Stimulated activated CD8-positive, alpha-beta memory T cell treated with anti-CD3 and anti-CD28 coated beads, Interleukin-4, amount 100 ng/mL, for 4 hours (primary cell): Measurements from ENCODE around the gene BRD7.

Source experiments
- DNase-seq, 2 donors: peaks; one replicate each; pipeline ENCODE4 v3.0.0-alpha.2; 2020; ENCODE audit warnings: low read depth in 2 of 2, low spot score in 1 of 2

Gene BRD7

DNA sequence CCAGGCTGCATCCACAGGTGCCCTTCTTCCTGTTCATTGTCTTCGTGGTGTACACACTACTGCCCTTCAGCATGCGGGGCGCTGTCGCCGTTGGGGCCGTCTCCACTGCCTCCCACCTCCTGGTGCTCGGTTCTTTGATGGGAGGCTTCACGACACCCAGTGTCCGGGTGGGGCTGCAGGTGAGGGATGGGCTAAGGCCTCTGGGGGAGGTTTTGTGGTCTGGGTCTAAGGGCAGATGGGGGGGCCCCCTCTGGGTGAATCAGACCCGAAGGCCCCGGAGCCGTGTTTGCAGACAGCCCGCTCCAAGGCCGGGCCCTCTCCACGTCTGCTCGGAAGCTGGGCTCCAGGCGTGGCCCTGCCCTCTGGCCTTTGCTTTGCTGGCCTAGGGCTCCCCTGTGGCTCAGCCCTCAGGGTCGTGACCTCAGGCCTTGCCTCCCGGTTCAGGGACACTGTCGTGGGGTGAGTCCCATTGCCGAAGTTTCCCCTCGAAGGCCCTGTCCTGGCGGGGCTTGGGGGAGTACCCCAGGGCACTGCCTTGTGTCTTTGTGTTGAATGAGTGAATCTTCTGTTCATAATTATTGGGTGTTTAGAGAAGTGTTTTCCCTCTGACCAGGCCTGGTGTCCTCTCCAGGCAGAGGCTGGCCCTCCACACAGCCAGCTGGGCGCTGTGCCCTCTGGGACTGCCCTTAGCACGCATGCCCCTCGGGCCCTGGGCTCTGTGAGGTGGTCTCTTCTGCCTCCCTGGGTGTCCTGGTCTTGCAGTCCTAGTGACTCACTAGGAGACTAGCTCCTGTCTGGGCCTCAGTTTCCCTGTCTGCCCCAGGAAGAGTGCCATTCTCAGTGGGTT is 76.8 kb downstream of the BRD7 start:
- DNase-seq: no peak

- no peak for DNase-seq
Measured at GRCh38 chr16:50290856-50291255, 77.9 kb downstream of the BRD7 start.

DNA sequence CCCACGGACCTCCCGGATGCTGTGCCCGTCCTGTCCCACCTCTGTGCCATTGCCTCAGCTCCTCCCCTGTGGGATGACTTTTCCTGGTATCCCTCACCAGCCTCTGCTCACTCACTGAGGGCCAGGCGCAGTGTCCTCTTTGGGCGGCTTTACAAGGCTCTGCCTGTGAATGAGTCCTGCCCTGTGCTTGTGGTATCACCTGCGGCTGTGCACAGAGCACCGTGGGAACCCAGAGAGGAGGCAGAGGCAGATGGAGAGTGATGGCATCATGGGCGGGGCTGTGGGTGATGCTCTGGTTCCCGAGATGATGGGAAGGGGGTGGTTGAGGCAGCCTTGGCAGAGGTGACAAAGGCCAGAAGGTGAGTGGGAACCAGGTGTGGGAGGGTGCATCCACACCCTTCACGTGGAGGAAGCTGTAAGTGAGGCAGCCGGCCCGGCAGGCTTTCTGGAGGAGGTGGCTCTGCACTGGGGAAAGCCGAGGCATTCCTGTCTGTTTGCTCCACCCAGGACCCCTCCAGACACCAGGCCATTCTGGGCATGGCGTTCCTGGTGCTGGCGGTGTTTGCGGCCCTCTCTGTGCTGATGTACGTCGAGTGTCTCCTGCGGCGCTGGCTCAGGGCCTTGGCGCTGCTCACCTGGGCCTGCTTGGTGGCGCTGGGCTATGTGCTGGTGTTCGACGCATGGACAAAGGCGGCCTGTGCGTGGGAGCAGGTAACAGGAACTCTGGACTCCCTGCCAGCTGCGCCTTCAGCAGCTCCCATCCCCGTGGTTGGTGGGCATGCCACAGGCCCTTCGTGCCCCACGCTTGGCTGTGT is 78.6 kb downstream of the BRD7 start:
- no peak for DNase-seq

- DNase-seq: no peak
Measured at GRCh38 chr16:50288920-50289319, 79.9 kb downstream of the BRD7 start.

- no peak for DNase-seq
Measured at GRCh38 chr16:50288026-50288425, 80.8 kb downstream of the BRD7 start.

DNA sequence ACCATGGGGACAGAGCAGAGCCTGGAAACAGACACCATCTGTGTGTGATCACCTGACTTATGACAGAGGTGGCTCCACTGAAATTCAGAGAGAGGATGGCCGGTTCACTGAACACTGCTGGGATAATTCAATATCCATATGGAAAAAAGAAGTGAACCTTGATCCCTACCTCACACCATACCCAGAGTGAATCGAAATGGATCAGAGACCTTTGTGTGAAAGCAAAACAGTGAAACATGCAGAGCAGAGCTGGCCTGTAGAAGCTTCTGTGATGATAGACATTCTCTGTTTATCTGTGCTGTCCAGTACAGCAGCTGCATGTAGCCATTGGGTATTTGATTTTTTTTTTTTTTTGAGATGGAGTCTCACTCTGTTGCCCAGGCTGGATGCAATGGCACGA is 82.1 kb downstream of the BRD7 start:
- no peak for DNase-seq

GRCh38 chr16:50285406-50286003 is 83.3 kb downstream of the BRD7 start:
- no peak for DNase-seq

- no peak for DNase-seq
Measured at GRCh38 chr16:50284131-50284911, 84.5 kb downstream of the BRD7 start.

GRCh38 chr16:50282955-50283631 is 85.7 kb downstream of the BRD7 start:
- no peak for DNase-seq

DNA sequence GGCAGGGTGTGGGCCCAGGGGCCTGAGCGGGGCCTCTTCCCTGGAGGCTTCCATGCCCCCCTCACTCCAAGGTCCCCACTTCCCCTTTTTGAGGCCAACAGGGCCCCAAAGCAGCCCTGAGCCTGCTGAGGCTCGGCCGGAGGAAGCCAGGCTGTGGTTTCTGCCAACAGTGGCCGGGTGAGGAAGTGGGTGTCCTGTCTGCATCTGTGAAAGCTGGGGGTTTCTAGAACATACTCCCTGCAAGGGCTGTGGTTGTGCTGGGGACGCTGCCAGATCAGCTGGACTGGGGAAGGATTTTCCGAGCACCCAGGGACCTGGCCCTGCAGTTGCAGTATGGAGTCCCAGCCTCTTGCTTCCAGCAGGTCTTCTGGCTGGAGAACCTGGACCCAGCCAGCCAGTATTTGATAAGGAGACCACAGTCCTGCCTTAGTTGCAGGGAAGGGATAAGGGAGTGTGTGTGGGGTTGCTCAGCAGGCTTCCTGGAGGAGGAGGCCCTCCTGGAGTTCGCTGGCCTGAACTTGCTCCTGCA is 86.7 kb downstream of the BRD7 start:
- DNase-seq: peak in 1 of 2 donors; percentile 43

DNA sequence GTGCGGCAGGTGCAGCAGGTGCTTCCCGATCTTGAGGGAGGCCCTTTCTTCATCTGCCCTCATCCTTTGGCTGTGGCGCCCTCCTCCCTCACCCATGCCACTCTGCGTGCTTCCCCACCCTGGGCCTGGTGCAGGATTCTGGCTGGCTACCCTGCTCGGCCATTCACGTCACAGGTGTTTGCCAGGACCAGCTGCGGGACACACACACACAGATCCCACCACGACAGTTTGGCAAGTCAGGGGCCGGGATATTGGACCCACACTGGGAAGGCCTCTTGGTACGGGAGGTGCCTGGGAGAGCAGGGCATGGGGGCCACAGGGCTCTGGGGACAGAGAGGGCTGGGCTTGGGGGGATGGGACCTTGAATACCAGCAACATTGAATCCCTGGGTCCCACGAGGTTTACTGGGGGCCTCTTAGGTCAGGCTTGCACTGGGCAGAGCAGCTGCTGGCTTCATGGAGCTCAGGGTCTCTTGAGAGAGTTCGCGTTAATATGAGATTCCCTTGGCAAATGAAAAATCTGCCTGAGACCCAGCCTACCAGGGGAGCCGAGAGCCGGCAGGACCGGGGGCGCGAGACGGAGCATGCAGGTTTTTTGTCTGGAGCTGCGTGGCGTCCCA is 87.3 kb downstream of the BRD7 start:
- DNase-seq: no peak

- DNase-seq: no peak
Measured at GRCh38 chr16:50280932-50281331, 87.9 kb downstream of the BRD7 start.

DNA sequence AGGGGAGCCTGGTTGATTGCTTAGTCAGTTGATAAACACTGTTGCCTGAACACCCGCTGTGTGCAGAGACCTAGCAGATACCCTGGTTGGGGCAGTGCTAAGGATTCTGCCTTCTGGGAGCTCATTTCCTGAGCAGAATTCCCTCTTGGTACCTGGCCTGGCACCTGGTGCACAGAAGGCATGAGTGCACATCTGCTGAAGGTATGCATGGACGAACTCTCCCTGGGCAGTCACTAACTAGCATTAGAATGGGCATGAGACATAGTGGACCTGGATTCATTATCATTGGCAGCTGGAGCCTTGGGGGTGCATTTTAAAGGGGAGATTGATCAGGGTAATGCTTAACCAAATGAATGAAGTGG is 89.3 kb downstream of the BRD7 start:
- DNase-seq: no peak

DNA sequence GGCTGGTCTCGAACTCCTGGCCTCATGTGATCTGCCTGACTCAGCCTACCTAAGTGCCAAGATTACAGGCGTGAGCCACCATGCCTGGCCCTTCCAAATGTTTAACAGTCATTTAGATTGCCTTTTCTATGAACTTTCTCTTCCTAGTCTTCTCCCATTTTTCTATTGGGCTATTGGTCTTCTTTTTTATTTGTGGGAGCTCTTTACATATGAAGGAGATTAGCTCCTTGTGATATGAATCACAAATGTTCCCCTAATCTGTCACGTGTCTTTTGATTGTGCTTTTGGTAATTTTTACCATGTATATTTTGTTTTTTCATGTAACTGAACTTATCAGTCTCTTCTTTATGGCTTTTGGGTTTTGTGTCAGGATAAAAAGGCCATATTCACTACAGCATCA is 90.5 kb downstream of the BRD7 start:
- DNase-seq: no peak

- DNase-seq: no peak
Measured at GRCh38 chr16:50276801-50277555, 91.8 kb downstream of the BRD7 start.

DNA sequence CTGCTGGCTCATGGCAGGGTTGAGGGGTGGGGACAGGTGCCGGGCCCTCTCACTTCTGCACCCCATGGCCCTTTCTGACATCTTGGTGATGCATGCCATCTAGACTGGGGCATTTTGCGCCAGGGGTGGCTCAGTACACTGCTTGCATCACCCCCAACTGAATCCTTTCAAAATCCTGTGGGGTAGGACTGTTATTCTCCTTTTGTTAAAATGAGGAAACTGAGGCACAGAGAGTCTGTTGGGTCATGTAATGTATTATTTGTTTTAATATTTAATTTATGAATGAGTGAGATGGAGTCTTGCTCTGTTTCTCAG is 92.5 kb downstream of the BRD7 start:
- DNase-seq: no peak

DNA sequence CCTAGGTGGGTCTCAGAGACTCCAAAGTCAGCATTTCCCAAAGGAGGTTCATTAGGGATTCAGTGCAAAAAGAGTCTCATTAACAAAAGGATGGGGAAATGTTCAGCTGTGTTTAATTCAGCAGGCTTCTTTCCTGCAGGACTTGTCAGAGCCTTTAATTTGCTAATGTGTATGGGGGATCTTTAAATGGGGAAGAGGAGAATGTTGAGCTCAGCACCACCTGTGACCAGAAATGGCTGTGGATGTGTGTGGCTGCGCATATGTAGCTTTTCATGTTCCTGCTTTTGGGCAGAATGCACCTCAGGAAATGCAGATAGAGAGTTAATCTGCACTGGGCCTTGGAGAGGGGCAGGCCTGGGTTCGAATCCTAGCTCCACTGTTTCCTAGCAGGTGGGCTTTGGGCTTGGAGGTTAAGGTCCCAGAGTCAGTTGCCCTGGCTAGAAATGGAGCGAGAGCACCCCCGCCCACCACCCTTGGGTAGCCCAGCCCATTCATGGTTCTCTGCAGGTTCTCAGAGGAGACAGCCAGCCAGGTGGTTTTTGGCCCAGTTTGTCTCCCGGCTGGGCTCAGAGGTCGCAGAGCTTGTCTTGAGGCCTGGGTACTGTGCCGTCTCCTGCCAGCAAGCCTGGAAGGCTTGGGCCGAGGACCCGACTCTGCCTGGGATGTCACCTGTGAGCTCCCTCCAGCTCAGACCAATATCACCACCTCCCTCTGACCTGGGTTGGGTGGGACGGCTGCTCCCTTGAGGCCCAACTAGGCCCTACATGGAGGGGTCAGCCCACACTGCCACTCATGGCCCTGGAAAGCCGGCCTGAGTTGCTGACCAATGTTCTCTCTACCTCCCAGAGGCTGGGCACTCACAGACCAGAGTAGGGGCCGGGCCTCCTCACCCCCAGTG is 93.1 kb downstream of the BRD7 start:
- DNase-seq: no peak

- DNase-seq: no peak
Measured at GRCh38 chr16:50275098-50275415, 93.7 kb downstream of the BRD7 start.
